GM12892 (cell line): ENCODE results near the gene OCIAD2.

ENCODE experiments used
- DNase-seq: peaks from one replicate; pipeline ENCODE4 v3.0.0; 2011; ENCODE audit not compliant: insufficient read length
- FAIRE-seq: peaks from 2 replicates; lab custom pipeline; 2011; peaks lifted over from hg19 to GRCh38; lab: Jason Lieb, UNC
- POLR2A ChIP-seq: IDR thresholded peaks from 2 replicates; pipeline ENCODE4 v1.6.1; 2011; ENCODE audit warnings: low read depth, low read length, control low read depth
- POLR2AphosphoS5 ChIP-seq: IDR thresholded peaks from 2 replicates; pipeline ENCODE4 v1.6.1; 2011; ENCODE audit warnings: low read depth, low read length, control low read depth
- TAF1 ChIP-seq: IDR thresholded peaks from 2 replicates; pipeline ENCODE4 v1.6.1; 2011; ENCODE audit warnings: low read depth, mild to moderate bottlenecking, control low read depth, low read length, borderline replicate concordance

OCIAD2 gene

DNA sequence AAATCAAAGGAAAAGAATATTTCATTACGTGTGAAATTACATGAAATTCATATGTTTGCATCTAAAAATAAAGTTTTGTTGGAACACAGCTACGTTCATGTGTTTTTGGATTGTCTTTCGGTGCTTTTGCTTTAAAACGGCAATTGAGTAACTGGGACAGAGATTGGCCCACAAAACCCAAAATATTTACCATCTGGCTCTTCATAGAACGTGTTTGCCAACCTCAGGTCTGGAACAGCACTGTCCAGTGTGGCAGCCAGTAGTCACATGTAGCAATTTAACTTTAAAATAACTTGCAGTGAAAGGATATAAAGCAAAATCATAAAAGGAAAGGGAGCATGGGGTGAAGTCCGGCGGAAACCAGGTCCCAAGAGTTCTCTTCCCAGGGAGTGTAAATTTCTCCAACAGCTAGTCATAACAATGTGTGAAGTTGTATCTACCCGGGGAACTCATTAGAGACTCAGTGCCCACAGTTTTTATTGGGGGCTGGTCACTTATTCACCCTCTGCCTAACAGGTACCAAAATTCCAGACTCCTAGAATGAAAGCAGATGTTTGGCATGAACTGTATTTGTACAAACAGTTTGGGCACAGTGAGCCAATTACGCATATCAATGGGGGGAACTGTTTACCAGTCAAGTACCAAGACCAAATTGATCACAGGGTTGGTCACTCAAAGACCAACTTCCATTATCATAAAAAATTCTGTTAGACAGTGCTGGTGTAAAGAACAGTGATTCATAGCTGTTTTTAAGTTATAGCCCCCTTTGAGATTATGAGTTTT lies 65.3 kb downstream of the OCIAD2 start:
- FAIRE-seq (no peak), DNase-seq (no peak)
- TF ChIP-seq POLR2AphosphoS5 (no peak), TAF1 (no peak), POLR2A (no peak)

DNA sequence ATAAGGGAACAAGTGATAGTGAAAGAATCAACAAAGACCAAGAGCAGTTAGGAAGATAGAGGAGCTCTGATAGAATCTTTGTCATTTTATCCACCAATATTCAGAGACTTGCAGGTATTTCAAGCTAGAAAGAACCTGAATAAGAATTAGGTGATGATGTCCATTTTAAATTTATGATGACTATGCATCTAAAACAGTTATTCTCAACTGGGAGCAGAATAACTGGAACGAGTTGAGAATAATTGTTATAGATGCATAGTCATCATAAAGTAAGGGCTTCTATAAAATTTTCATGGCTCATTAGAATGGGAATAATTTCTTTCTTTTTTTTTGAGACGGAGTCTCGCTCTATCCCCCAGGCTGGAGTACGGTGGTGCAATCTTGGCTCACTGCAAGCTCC lies 69.9 kb downstream of the OCIAD2 start:
- TF ChIP-seq TAF1 (no peak), POLR2A (no peak), POLR2AphosphoS5 (no peak)
- FAIRE-seq (no peak), DNase-seq (no peak)
